GM12878 (cell line): ENCODE data around the gene DLG2. TPM values are rescaled to one million over a fixed set of nuclear protein-coding genes. Genes with fewer than 3 reads are reported as not detected.
A peak's percentile ranks its signal among the peaks of the same experiment; 100 is the strongest.

Experiments
- ATAC-seq: fragments of 200-7000 bp; cut with Tn5 transposase; 3 replicates; pipeline ENCODE4 v1.9.1; 2020; ENCODE audit warnings: mild to moderate bottlenecking, moderate library complexity
- BruUV-seq: library from RNA; stranded (reverse); fragments of 400-500 nt; replicated peaks from 2 replicates; lab custom pipeline; 2021; lab: Mats Ljungman, UMichigan
- CTCF ChIA-PET: fragments of 300-600 bp; sonication (Branson Sonifier 250); formaldehyde crosslinking; extraction: SDS; loops from one replicate; lab custom pipeline; 2021; ENCODE audit warnings: inconsistent platforms; lab: Yijun Ruan, JAX
- POLR2A ChIA-PET: fragments of 350-600 bp; formaldehyde crosslinking; extraction: SDS; loops from one replicate; lab custom pipeline; 2021; ENCODE audit warnings: inconsistent platforms; lab: Charles Lee
- RAD21 ChIA-PET: fragments of 300-600 bp; sonication (Branson Sonifier 250); formaldehyde crosslinking; loops from one replicate; lab custom pipeline; 2023; ENCODE audit warnings: antibody characterized with exemption; ENCODE audit not compliant: unreplicated experiment; lab: Charles Lee
- SMC1A ChIA-PET: fragments of 300-600 bp; sonication (Branson Sonifier 250); formaldehyde crosslinking; loops from one replicate; lab custom pipeline; 2023; ENCODE audit not compliant: unreplicated experiment, uncharacterized antibody; lab: Charles Lee
- DNase-seq: peaks from one replicate; pipeline ENCODE4 v3.0.0-alpha.2; 2011; ENCODE audit warnings: low read depth, low spot score
- FAIRE-seq: peaks from 3 replicates; lab custom pipeline; 2011; peaks lifted over from hg19 to GRCh38; lab: Jason Lieb, UNC
- H2AFZ ChIP-seq: 2 replicates; pipeline ENCODE4 v1.6.0; 2011; ENCODE audit warnings: low read depth, low read length, control low read depth; ENCODE audit not compliant: control insufficient read depth
- H3K27ac ChIP-seq: 2 replicates; pipeline ENCODE4 v1.5.1; 2011; ENCODE audit warnings: control low read depth; ENCODE audit not compliant: control insufficient read depth, insufficient read depth
- H3K27me3 ChIP-seq, 2 experiments: replicated peaks in 1 of 2; 2 replicates each; pipeline versions ENCODE4 v1.6.0 to v1.6.1; 2011; ENCODE audit warnings: low read length in 1 of 2; ENCODE audit not compliant: control insufficient read depth in 2 of 2, insufficient read depth in 2 of 2
- H3K36me3 ChIP-seq, 2 experiments: 2 replicates each; pipeline ENCODE4 v1.5.1; 2011; ENCODE audit warnings: low read length in 1 of 2; ENCODE audit not compliant: control insufficient read depth in 2 of 2, insufficient read depth in 2 of 2
- H3K4me1 ChIP-seq: 2 replicates; pipeline ENCODE4 v1.6.1; 2011; ENCODE audit warnings: mild to moderate bottlenecking, low read length, moderate library complexity, mixed read lengths; ENCODE audit not compliant: control insufficient read depth, insufficient read depth
- H3K4me2 ChIP-seq: 2 replicates; pipeline ENCODE4 v1.6.0; 2011; ENCODE audit warnings: control low read depth; ENCODE audit not compliant: control insufficient read depth, insufficient read depth
- H3K4me3 ChIP-seq: fragments of 200-600 bp; sonication (generic); 2 replicates; pipeline ENCODE4 v1.5.1; 2016
- H3K79me2 ChIP-seq: 2 replicates; pipeline ENCODE4 v1.6.0; 2011; ENCODE audit warnings: low read length; ENCODE audit not compliant: control insufficient read depth, insufficient read depth
- H3K9ac ChIP-seq: 2 replicates; pipeline ENCODE4 v1.8.0; 2011; ENCODE audit warnings: low read length, control low read depth, mixed read lengths; ENCODE audit not compliant: control insufficient read depth, insufficient read depth
- H3K9me3 ChIP-seq: replicated peaks from 3 replicates; pipeline ENCODE4 v1.5.1; 2011; ENCODE audit warnings: mild to moderate bottlenecking, low read length; ENCODE audit not compliant: control insufficient read depth, insufficient read depth
- H4K20me1 ChIP-seq: 2 replicates; pipeline ENCODE4 v1.6.0; 2011; ENCODE audit not compliant: control insufficient read depth, insufficient read depth
- MEF2A ChIP-seq: IDR thresholded peaks from 2 replicates; pipeline ENCODE4 v1.6.1; 2011; ENCODE audit warnings: low read depth, mild to moderate bottlenecking, low read length, moderate library complexity; ENCODE audit not compliant: insufficient read depth
- RUNX3 ChIP-seq: IDR thresholded peaks from 2 replicates; pipeline ENCODE4 v1.6.1; 2012; ENCODE audit warnings: low read length, inconsistent platforms
- SMC3 ChIP-seq: IDR thresholded peaks from 2 replicates; pipeline ENCODE4 v1.6.1; 2011; ENCODE audit warnings: low read length, improper control_type of control experiment, borderline replicate concordance
- TCF3 ChIP-seq: IDR thresholded peaks from 2 replicates; pipeline ENCODE4 v1.6.1; 2012; ENCODE audit warnings: low read depth, mild to moderate bottlenecking, low read length, borderline replicate concordance; ENCODE audit not compliant: insufficient read depth
- TCF7 ChIP-seq: IDR thresholded peaks from 2 replicates; pipeline ENCODE4 v1.6.1; 2014; ENCODE audit warnings: antibody characterized with exemption, borderline replicate concordance
- WGBS: methylation state at CpG from one replicate; pipeline ENCODE4 v1.1.6; 2016; ENCODE audit warnings: low lambda C conversion rate; ENCODE audit not compliant: insufficient replicate concordance, insufficient coverage; ENCODE audit errors: missing lambda C conversion rate; 5-methylcytosine and 5-hydroxymethylcytosine counted together
- in situ Hi-C: fragments of 300-500 bp; cut with MboI; formaldehyde crosslinking; loops from 9 replicates; pipeline ENCODE4 v1.14.3; 2018; ENCODE audit warnings: mixed read lengths
- intact Hi-C: fragments of 100-400 bp; cut with micrococcal nuclease; formaldehyde crosslinking; loops from one replicate; pipeline ENCODE4 v1.14.2; 2022; ENCODE audit not compliant: unreplicated experiment
- polyA plus RNA-seq, 11 experiments: library from polyadenylated mRNA; depleted of rRNA in 4 of 11; unstranded in 6 of 11; stranded (reverse) in 5 of 11; fragments of >200 nt; fragmentation: Nextera tagmentation in 4 of 11; fragmentation: Illumina TruSeq in 1 of 11; extraction: Ambion mirVana in 4 of 11; extraction: Trizol in 1 of 11; gene quantifications; 1 replicate in 1 of 11; 2 replicates in 10 of 11; pipeline versions ENCODE4 v1.2.1 to v1.2.3, GENCODE V29; 2011 to 2016; ENCODE audit warnings: inconsistent platforms in 2 of 11, missing spikeins in 2 of 11, low read depth in 1 of 11
- total RNA-seq, 4 experiments: library from RNA; depleted of rRNA in 3 of 4; stranded (reverse); fragments of >200 nt in 3 of 4; fragmentation: Illumina TruSeq in 1 of 4; extraction: Trizol in 1 of 4; gene quantifications; 2 replicates each; pipeline versions ENCODE4 v1.2.1 to v1.2.3, GENCODE V29; 2013 to 2021
- TF ChIP-seq, protein P1 (sequence below), 3 experiments: IDR thresholded peaks in 2 of 3; conservative IDR thresholded peaks in 1 of 3; 2 replicates each; pipeline ENCODE4 v1.5.1; 2011; ENCODE audit warnings: low read depth in 3 of 3, low read length in 3 of 3, mild to moderate bottlenecking in 3 of 3, control low read depth in 2 of 3, moderate library complexity in 2 of 3, inconsistent platforms in 1 of 3, mixed read lengths in 1 of 3; ENCODE audit not compliant: control insufficient read depth in 2 of 3, insufficient read depth in 1 of 3; ENCODE audit errors: extremely low read depth in 1 of 3

Gene DLG2
- total and polyA plus RNA-seq, 10 of the 15 experiments (the other 5 are each of a cell fraction or from before 2014, with no cell fraction given): 0.09 to 0.98 (median 0.35) TPM

DNA sequence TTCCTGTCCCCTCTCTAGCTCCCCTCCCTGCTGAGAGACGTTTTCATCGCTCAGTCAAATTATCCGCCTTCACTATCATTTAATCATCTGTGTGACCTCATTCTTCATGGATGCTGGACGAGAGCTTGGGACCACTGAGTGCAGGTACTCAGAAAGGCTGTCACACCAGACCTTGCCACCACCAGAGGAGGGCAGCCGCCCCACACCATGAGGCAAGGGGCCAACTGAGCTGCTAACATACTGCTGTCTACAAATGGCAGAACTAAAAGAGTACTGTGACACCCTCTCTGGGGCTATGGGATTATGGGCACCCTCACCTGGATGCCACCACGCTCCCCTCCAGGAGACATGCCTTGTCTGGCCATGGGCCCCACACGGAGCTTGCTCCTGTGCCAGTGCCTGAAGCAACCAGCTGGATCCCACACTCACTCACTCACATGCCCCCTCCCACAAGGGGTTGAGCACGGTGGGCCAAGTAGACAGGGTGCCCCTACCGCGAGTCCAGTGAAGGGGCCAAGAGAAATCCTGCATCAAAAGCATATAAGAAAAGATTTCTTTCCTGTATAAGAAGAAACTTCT, 1670.9 kb downstream of the DLG2 start:
- ChIA-PET CTCF (interaction anchor here (0.8 kb wide), 1 partner anchor 9 kb away, joined by 3 read pairs; no protein-coding TSS in a partner anchor), RAD21 (no interaction called here), POLR2A (no interaction called here), SMC1A (interaction anchor here (1.1 kb wide), 1 partner anchor 8 kb away, joined by 5 read pairs; no protein-coding TSS in a partner anchor)
- Histone ChIP-seq H3K9me3 (no peaks in the 10 kb centered on the region), H3K27ac (no peak overlapping the region), H3K4me1 (no peaks in the 10 kb centered on the region), H3K27me3 (no peaks in the 10 kb centered on the region), H3K4me2 (no peak overlapping the region), H3K9ac (no peak overlapping the region), H3K4me3 (no peak overlapping the region), H2AFZ (no peak overlapping the region), H4K20me1 (no peaks in the 10 kb centered on the region), H3K36me3 (no peaks in the 10 kb centered on the region), H3K79me2 (no peaks in the 10 kb centered on the region)
- DNase-seq: no peak
- peak; percentile 69 for ATAC-seq
- FAIRE-seq: no peak
- in situ Hi-C loops (no loop called here), intact Hi-C loops (loop anchor here (1.0 to 5.0 kb wide), 2 partner anchors 119 to 305 kb away; no protein-coding TSS in a partner anchor)
- BruUV-seq: no TSS peak
- WGBS: 33% methylated on average over 10 of the region's 10 CpGs
- TF ChIP-seq TCF3 (no peak), SMC3 (peak; percentile 11; the same call in 1 of the 2 replicates), RUNX3 (no peak), TCF7 (no peak), MEF2A (no peak)
- TF ChIP-seq, protein P1, sequence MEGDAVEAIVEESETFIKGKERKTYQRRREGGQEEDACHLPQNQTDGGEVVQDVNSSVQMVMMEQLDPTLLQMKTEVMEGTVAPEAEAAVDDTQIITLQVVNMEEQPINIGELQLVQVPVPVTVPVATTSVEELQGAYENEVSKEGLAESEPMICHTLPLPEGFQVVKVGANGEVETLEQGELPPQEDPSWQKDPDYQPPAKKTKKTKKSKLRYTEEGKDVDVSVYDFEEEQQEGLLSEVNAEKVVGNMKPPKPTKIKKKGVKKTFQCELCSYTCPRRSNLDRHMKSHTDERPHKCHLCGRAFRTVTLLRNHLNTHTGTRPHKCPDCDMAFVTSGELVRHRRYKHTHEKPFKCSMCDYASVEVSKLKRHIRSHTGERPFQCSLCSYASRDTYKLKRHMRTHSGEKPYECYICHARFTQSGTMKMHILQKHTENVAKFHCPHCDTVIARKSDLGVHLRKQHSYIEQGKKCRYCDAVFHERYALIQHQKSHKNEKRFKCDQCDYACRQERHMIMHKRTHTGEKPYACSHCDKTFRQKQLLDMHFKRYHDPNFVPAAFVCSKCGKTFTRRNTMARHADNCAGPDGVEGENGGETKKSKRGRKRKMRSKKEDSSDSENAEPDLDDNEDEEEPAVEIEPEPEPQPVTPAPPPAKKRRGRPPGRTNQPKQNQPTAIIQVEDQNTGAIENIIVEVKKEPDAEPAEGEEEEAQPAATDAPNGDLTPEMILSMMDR (IDR thresholded peaks at IDR 0.05 in 2 of 3, conservative IDR thresholded peaks at IDR 0.05 in 1 of 3; ENCODE audit: control insufficient read depth in 2 of 3, extremely low read depth in 1 of 3, insufficient read depth in 1 of 3, low read depth in 3 of 3, low read length in 3 of 3): peak; percentile 8 to 44 (median 13); a peak in 3 of 6 replicates
